ENCODE results near the gene ZSWIM5.

GRCh38 chr1:45200435-45200834 lies 6.0 kb downstream of the ZSWIM5 start:
- TF ChIP-seq CTCF (IDR thresholded peaks at IDR 0.05) (no peak), EP300 (IDR thresholded peaks at IDR 0.05) (no peak), POLR2A (IDR thresholded peaks at IDR 0.05) (no peak)

All from tibial nerve (tissue), 4 donors.